ENCODE results near the gene SLC25A21.

Gene SLC25A21

GRCh38 chr14:36805131-36805559 lies 367.3 kb downstream of the SLC25A21 start:
- POLR2A ChIA-PET = no interaction called here
- Histone ChIP-seq H3K4me1 (ENCODE audit: control insufficient read depth, insufficient read depth, low read length) (peaks cover 7% of the 10 kb centered on the region), H3K4me3 (ENCODE audit: low read depth, low read length) (no peak overlapping the region), H3K9me3 (ENCODE audit: control insufficient read depth, insufficient read depth, low read depth, low read length) (no peaks in the 10 kb centered on the region), H3K27ac (ENCODE audit: extremely low read depth, low read depth, low read length) (no peak overlapping the region), H3K36me3 (ENCODE audit: control insufficient read depth in 2 of 2, insufficient read depth in 1 of 2, low read length in 2 of 2) (no peaks in the 10 kb centered on the region)
- TF ChIP-seq WT1 (tag by site-specific recombination; IDR thresholded peaks at IDR 0.05) (peak; percentile 65), ZNF248 (tag by site-specific recombination; IDR thresholded peaks at IDR 0.05) (no peak), ZNF585B (tag by site-specific recombination; IDR thresholded peaks at IDR 0.05) (no peak)
- TF ChIP-seq, protein P1, sequence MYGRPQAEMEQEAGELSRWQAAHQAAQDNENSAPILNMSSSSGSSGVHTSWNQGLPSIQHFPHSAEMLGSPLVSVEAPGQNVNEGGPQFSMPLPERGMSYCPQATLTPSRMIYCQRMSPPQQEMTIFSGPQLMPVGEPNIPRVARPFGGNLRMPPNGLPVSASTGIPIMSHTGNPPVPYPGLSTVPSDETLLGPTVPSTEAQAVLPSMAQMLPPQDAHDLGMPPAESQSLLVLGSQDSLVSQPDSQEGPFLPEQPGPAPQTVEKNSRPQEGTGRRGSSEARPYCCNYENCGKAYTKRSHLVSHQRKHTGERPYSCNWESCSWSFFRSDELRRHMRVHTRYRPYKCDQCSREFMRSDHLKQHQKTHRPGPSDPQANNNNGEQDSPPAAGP (tag by site-specific recombination; IDR thresholded peaks at IDR 0.05) = no peak
- CTCF ChIA-PET = no interaction called here

DNA sequence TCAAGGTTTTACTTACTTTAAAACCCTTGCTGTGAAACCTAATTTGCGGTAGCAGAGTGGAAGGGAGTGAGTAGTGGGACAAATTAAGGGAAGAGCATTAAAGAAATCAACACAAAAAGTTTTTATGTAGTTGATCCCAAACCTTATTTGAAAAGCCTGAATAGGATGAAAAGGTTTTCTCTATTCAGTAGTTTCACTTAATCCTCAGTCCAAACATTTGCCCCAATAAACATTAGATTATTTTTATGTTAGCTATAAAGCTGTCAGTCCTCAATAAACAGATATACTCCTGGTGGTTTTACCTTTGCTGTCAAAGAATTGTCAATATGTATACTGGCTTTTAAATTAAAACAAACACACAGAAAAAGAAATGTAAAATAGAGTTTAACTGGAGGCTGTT lies 374.8 kb downstream of the SLC25A21 start:
- POLR2A ChIA-PET = no interaction called here
- Histone ChIP-seq H3K4me1 (ENCODE audit: control insufficient read depth, insufficient read depth, low read length) (peaks cover 25% of the 10 kb centered on the region), H3K4me3 (ENCODE audit: low read depth, low read length) (no peak overlapping the region), H3K27ac (ENCODE audit: extremely low read depth, low read depth, low read length) (peak overlapping the region; percentile 12; the same call in 1 of the 2 replicates), H3K9me3 (ENCODE audit: control insufficient read depth, insufficient read depth, low read depth, low read length) (no peaks in the 10 kb centered on the region), H3K36me3 (ENCODE audit: control insufficient read depth in 2 of 2, insufficient read depth in 1 of 2, low read length in 2 of 2) (no peaks in the 10 kb centered on the region)
- CTCF ChIA-PET = interaction anchor here (0.7 kb wide), 2 partner anchors 50 to 781 kb away, joined by 3 read pairs; no protein-coding TSS in a partner anchor
- TF ChIP-seq ZXDB (tag by site-specific recombination; IDR thresholded peaks at IDR 0.05) = peak; percentile 56
- no peak for TF ChIP-seq ZNF394 (tag by site-specific recombination; IDR thresholded peaks at IDR 0.05; ENCODE audit: borderline replicate concordance)
- peak; percentile 85 for TF ChIP-seq FEZF1 (tag by site-specific recombination; IDR thresholded peaks at IDR 0.05)
- no peak for TF ChIP-seq REST (tag by site-specific recombination; IDR thresholded peaks at IDR 0.05)
- no peak for TF ChIP-seq ZNF416 (tag by site-specific recombination; IDR thresholded peaks at IDR 0.05)
- TF ChIP-seq ZNF580 (tag by site-specific recombination; IDR thresholded peaks at IDR 0.05) = peak; percentile 86
- TF ChIP-seq, protein P2, sequence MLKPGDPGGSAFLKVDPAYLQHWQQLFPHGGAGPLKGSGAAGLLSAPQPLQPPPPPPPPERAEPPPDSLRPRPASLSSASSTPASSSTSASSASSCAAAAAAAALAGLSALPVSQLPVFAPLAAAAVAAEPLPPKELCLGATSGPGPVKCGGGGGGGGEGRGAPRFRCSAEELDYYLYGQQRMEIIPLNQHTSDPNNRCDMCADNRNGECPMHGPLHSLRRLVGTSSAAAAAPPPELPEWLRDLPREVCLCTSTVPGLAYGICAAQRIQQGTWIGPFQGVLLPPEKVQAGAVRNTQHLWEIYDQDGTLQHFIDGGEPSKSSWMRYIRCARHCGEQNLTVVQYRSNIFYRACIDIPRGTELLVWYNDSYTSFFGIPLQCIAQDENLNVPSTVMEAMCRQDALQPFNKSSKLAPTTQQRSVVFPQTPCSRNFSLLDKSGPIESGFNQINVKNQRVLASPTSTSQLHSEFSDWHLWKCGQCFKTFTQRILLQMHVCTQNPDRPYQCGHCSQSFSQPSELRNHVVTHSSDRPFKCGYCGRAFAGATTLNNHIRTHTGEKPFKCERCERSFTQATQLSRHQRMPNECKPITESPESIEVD (tag by site-specific recombination; IDR thresholded peaks at IDR 0.05) = peak; percentile 98
- TF ChIP-seq ZNF404 (tag by site-specific recombination; IDR thresholded peaks at IDR 0.05) = no peak
- peak; percentile 89; the same call in 1 of the 2 replicates for TF ChIP-seq TCF7L2 (IDR thresholded peaks at IDR 0.05; ENCODE audit: borderline replicate concordance, low read depth, low read length)
- TF ChIP-seq, protein P3, sequence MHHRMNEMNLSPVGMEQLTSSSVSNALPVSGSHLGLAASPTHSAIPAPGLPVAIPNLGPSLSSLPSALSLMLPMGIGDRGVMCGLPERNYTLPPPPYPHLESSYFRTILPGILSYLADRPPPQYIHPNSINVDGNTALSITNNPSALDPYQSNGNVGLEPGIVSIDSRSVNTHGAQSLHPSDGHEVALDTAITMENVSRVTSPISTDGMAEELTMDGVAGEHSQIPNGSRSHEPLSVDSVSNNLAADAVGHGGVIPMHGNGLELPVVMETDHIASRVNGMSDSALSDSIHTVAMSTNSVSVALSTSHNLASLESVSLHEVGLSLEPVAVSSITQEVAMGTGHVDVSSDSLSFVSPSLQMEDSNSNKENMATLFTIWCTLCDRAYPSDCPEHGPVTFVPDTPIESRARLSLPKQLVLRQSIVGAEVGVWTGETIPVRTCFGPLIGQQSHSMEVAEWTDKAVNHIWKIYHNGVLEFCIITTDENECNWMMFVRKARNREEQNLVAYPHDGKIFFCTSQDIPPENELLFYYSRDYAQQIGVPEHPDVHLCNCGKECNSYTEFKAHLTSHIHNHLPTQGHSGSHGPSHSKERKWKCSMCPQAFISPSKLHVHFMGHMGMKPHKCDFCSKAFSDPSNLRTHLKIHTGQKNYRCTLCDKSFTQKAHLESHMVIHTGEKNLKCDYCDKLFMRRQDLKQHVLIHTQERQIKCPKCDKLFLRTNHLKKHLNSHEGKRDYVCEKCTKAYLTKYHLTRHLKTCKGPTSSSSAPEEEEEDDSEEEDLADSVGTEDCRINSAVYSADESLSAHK (tag by site-specific recombination; IDR thresholded peaks at IDR 0.05) = peak; percentile 74; the same call in 1 of the 2 replicates
- 0 out of 2 replicates have a peak, but pooled peaks have one; percentile 16 for TF ChIP-seq GFI1B (tag by site-specific recombination; IDR thresholded peaks at IDR 0.05)
- peak; percentile 32; the same call in 1 of the 2 replicates for TF ChIP-seq ZBTB8A (tag by site-specific recombination; IDR thresholded peaks at IDR 0.05)
- peak; percentile 77 for TF ChIP-seq ZNF341 (tag by site-specific recombination; IDR thresholded peaks at IDR 0.05; ENCODE audit: low read depth)
- TF ChIP-seq ZNF561 (tag by site-specific recombination; IDR thresholded peaks at IDR 0.05; ENCODE audit: borderline replicate concordance) = peak; percentile 68
- peak; percentile 95 for TF ChIP-seq WT1 (tag by site-specific recombination; IDR thresholded peaks at IDR 0.05)
- TF ChIP-seq ZBTB17 (tag by site-specific recombination; IDR thresholded peaks at IDR 0.05) = peak; percentile 33
- TF ChIP-seq KLF10 (tag by site-specific recombination; IDR thresholded peaks at IDR 0.05) = 0 out of 2 replicates have a peak, but pooled peaks have one; percentile 32
- TF ChIP-seq ZNF175 (tag by site-specific recombination; IDR thresholded peaks at IDR 0.05) = no peak
- TF ChIP-seq, protein P4, sequence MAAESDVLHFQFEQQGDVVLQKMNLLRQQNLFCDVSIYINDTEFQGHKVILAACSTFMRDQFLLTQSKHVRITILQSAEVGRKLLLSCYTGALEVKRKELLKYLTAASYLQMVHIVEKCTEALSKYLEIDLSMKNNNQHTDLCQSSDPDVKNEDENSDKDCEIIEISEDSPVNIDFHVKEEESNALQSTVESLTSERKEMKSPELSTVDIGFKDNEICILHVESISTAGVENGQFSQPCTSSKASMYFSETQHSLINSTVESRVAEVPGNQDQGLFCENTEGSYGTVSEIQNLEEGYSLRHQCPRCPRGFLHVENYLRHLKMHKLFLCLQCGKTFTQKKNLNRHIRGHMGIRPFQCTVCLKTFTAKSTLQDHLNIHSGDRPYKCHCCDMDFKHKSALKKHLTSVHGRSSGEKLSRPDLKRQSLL (tag by site-specific recombination; IDR thresholded peaks at IDR 0.05) = no peak
- 0 out of 2 replicates have a peak, but pooled peaks have one; percentile 48 for TF ChIP-seq ZSCAN30 (tag by site-specific recombination; IDR thresholded peaks at IDR 0.05)
